ENCODE results near the gene ATP12A.

The ATP12A gene

DNA sequence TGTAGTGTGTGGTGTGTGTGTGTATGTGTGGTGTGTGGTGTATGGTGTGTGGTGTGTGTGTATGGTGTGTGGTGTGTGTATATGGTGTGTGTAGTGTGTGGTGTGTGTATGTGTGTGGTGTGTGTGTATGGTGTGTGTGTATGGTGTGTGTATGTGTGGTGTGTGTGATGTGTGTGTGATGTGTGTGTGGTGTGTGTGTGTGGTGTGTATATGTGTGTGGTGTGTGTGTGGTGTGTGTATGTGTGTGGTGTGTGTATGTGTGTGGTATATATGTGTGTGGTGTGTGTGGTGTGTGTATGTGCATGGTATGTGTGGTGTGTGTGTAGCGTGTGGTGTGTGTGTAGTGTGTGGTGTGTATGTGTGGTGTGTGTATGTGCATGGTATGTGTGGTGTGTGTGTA lies 1.7 kb downstream of the ATP12A start:
- TF ChIP-seq, protein P1, sequence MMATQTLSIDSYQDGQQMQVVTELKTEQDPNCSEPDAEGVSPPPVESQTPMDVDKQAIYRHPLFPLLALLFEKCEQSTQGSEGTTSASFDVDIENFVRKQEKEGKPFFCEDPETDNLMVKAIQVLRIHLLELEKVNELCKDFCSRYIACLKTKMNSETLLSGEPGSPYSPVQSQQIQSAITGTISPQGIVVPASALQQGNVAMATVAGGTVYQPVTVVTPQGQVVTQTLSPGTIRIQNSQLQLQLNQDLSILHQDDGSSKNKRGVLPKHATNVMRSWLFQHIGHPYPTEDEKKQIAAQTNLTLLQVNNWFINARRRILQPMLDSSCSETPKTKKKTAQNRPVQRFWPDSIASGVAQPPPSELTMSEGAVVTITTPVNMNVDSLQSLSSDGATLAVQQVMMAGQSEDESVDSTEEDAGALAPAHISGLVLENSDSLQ (IDR thresholded peaks at IDR 0.05) = no peak
- TF ChIP-seq HDGF (IDR thresholded peaks at IDR 0.05; ENCODE audit: borderline replicate concordance) = no peak
- no peak for TF ChIP-seq ARNT (IDR thresholded peaks at IDR 0.05)
- no peak for TF ChIP-seq NFRKB (IDR thresholded peaks at IDR 0.05)
- TF ChIP-seq CTBP1 (IDR thresholded peaks at IDR 0.05; ENCODE audit: borderline replicate concordance) = no peak
- TF ChIP-seq FOXM1 (IDR thresholded peaks at IDR 0.05; ENCODE audit: borderline replicate concordance) = no peak
- no peak for TF ChIP-seq ZNF384 (IDR thresholded peaks at IDR 0.05)
- no peak for TF ChIP-seq SUZ12 (IDR thresholded peaks at IDR 0.05)
- no peak for TF ChIP-seq ELF4 (IDR thresholded peaks at IDR 0.05)
- TF ChIP-seq FOXK2 (IDR thresholded peaks at IDR 0.05) = no peak
- TF ChIP-seq TARDBP (IDR thresholded peaks at IDR 0.05) = no peak; the same call in 1 of the 2 replicates
- TF ChIP-seq FOXA1 (IDR thresholded peaks at IDR 0.05) = no peak
- TF ChIP-seq SP1 (IDR thresholded peaks at IDR 0.05) = no peak
- no peak for TF ChIP-seq BHLHE40 (IDR thresholded peaks at IDR 0.05; ENCODE audit: borderline replicate concordance)
- TF ChIP-seq LEF1 (IDR thresholded peaks at IDR 0.05; ENCODE audit: borderline replicate concordance) = no peak
- no peak for TF ChIP-seq L3MBTL2 (conservative IDR thresholded peaks at IDR 0.05)
- ChIA-PET CTCF (interaction anchor here (0.6 kb wide), 2 partner anchors 12 to 98 kb away, joined by 3 read pairs; no protein-coding TSS in a partner anchor), POLR2A (no interaction called here)
- no peak for DNase-seq (ENCODE audit: extremely low spot score)

DNA sequence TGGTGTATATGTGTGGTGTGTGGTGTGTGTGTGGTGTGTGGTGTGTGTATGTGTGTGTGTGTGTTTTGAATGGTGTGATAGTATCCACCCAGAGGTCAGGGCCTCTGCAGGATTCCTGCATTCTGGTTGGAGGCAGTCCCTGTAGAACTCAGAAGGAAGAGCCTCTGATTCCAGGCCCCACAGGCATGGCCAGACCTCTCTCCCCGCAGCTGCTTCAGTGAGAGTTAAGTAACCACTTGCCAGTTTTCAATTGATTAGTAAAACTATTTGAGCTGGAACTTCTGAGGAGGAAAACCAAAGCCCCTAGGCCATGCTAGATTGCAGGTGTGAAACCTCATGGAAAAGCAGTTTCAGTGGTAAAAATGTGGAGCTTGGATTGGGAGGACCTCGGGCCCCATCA lies 2.1 kb downstream of the ATP12A start:
- POLR2A ChIA-PET = interaction anchor here (0.8 kb wide), 1 partner anchor 12 kb away, joined by 3 read pairs; no protein-coding TSS in a partner anchor
- TF ChIP-seq HDGF (IDR thresholded peaks at IDR 0.05; ENCODE audit: borderline replicate concordance) = no peak
- TF ChIP-seq SUZ12 (IDR thresholded peaks at IDR 0.05) = no peak
- TF ChIP-seq L3MBTL2 (conservative IDR thresholded peaks at IDR 0.05) = no peak
- no peak for TF ChIP-seq BHLHE40 (IDR thresholded peaks at IDR 0.05; ENCODE audit: borderline replicate concordance)
- no peak for TF ChIP-seq TARDBP (IDR thresholded peaks at IDR 0.05)
- TF ChIP-seq CTBP1 (IDR thresholded peaks at IDR 0.05; ENCODE audit: borderline replicate concordance) = no peak
- TF ChIP-seq ZNF384 (IDR thresholded peaks at IDR 0.05) = no peak
- TF ChIP-seq FOXK2 (IDR thresholded peaks at IDR 0.05) = no peak
- TF ChIP-seq SP1 (IDR thresholded peaks at IDR 0.05) = no peak
- TF ChIP-seq, protein P1 (IDR thresholded peaks at IDR 0.05) = no peak
- no peak for TF ChIP-seq NFRKB (IDR thresholded peaks at IDR 0.05)
- DNase-seq (ENCODE audit: extremely low spot score) = no peak
- CTCF ChIA-PET = interaction anchor here (0.6 to 1.2 kb wide), 3 partner anchors 12 to 1930 kb away, joined by 3 to 7 read pairs (median 4); no protein-coding TSS in a partner anchor

DNA sequence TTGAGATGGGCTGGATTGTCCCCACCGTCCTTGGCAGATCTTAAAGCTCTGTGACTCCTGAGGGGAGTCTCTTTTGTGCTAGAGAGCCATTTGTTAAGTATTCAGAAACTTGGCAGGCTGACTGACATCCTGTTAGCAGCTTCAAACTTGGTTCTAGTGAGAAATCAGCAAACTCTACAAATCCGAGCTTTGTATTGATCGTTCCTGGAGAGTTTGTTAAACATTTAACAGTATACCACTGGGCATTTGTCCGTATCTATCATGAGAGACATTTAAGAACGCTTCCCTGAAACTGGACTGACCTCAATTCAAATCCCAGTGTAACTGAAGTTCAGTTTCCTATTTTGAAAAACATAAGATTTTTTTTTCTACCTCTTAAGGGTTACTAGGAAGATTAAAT lies 3.1 kb downstream of the ATP12A start:
- DNase-seq (ENCODE audit: extremely low spot score) = no peak
- ChIA-PET POLR2A (interaction anchor here (0.8 kb wide), 2 partner anchors 11 to 650 kb away, joined by 3 read pairs; no protein-coding TSS in a partner anchor), CTCF (interaction anchor here (1.2 kb wide), 1 partner anchor 58 kb away, joined by 4 read pairs; no protein-coding TSS in a partner anchor)
- TF ChIP-seq, protein P1 (IDR thresholded peaks at IDR 0.05) = no peak
- TF ChIP-seq ARNT (IDR thresholded peaks at IDR 0.05) (no peak), TARDBP (IDR thresholded peaks at IDR 0.05) (no peak), LEF1 (IDR thresholded peaks at IDR 0.05; ENCODE audit: borderline replicate concordance) (no peak), L3MBTL2 (conservative IDR thresholded peaks at IDR 0.05) (no peak), SP1 (IDR thresholded peaks at IDR 0.05) (no peak), FOXK2 (IDR thresholded peaks at IDR 0.05) (no peak), NFRKB (IDR thresholded peaks at IDR 0.05) (no peak), CTBP1 (IDR thresholded peaks at IDR 0.05; ENCODE audit: borderline replicate concordance) (no peak), BHLHE40 (IDR thresholded peaks at IDR 0.05; ENCODE audit: borderline replicate concordance) (no peak), ZNF384 (IDR thresholded peaks at IDR 0.05) (no peak), FOXM1 (IDR thresholded peaks at IDR 0.05; ENCODE audit: borderline replicate concordance) (no peak), FOXA1 (IDR thresholded peaks at IDR 0.05) (no peak), SUZ12 (IDR thresholded peaks at IDR 0.05) (no peak), HDGF (IDR thresholded peaks at IDR 0.05; ENCODE audit: borderline replicate concordance) (no peak), ELF4 (IDR thresholded peaks at IDR 0.05) (no peak)

DNA sequence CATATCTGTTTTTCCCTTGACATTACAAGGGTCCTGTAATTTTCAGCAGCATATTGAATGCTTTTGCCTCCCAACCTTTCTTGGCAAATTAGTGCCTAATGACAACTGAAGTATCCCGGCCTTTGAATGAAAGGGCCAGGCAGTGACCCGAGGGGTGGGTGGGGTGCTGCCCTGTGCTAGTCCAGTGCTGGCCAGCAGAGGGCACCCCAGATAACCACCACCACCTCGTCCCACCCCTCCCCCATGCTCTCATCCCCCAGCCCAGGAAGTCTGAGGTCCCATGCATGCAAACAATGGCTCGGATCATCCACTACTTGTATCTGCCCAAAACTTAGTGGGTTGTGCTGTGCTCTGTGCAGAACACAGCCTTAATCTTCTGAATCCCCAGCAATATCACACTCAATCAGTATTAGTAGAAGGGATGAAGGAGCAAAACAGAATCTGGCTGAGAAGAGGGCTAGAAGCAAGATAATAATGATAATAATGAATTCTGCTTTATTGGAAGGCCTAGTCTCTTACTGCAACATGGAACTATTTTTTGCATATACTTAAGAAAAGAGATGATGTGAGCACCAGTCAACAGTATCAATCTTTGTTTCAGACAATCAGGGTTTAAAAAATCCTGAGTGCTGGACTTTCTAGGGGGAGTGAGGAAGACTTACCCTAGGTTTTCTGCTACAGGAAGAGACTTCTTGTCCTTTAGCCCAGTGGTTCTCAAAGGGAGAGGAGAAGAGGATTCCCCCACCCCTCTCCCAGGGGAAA lies 3.8 kb downstream of the ATP12A start:
- ChIA-PET POLR2A (no interaction called here), CTCF (no interaction called here)
- TF ChIP-seq HDGF (IDR thresholded peaks at IDR 0.05; ENCODE audit: borderline replicate concordance) (no peak), ARNT (IDR thresholded peaks at IDR 0.05) (no peak), ELF4 (IDR thresholded peaks at IDR 0.05) (no peak), FOXM1 (IDR thresholded peaks at IDR 0.05; ENCODE audit: borderline replicate concordance) (no peak), LEF1 (IDR thresholded peaks at IDR 0.05; ENCODE audit: borderline replicate concordance) (no peak), FOXK2 (IDR thresholded peaks at IDR 0.05) (no peak), NFRKB (IDR thresholded peaks at IDR 0.05) (no peak), TARDBP (IDR thresholded peaks at IDR 0.05) (no peak), SUZ12 (IDR thresholded peaks at IDR 0.05) (no peak), BHLHE40 (IDR thresholded peaks at IDR 0.05; ENCODE audit: borderline replicate concordance) (no peak), FOXA1 (IDR thresholded peaks at IDR 0.05) (no peak), ZNF384 (IDR thresholded peaks at IDR 0.05) (no peak)
- TF ChIP-seq, protein P1 (IDR thresholded peaks at IDR 0.05) = no peak
- peak; percentile 74 for DNase-seq (ENCODE audit: extremely low spot score)

DNA sequence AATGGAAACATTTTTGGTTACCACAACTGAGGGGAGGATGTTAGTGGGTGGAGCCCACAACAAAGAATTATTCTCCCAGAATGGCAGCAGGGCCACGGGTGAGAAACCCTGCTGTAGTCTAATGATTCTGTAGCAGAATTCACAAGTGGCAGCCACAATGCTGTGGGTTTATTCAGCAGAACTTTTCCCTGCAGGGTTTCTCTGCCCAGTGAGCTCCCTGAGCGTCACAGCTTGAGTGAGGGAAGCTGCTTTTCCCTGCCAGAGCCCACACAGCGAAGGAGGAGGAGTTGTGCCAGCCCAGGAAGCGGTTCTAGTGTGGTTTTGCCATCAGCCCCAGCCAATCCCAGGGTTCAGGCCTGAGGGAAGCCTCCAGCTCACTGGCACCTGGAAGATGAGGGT lies 4.4 kb downstream of the ATP12A start:
- no peak for DNase-seq (ENCODE audit: extremely low spot score)
- ChIA-PET POLR2A (no interaction called here), CTCF (interaction anchor here (1.1 kb wide), 1 partner anchor 10 kb away, joined by 4 read pairs; no protein-coding TSS in a partner anchor)
- TF ChIP-seq CTBP1 (IDR thresholded peaks at IDR 0.05; ENCODE audit: borderline replicate concordance) (no peak), SUZ12 (IDR thresholded peaks at IDR 0.05) (no peak), BHLHE40 (IDR thresholded peaks at IDR 0.05; ENCODE audit: borderline replicate concordance) (no peak), L3MBTL2 (conservative IDR thresholded peaks at IDR 0.05) (no peak), SP1 (IDR thresholded peaks at IDR 0.05) (no peak)
- TF ChIP-seq, protein P1 (IDR thresholded peaks at IDR 0.05) = no peak

All from HEK293T (cell line).